K562 (cell line): ENCODE results near the gene RALGPS1. TPM values are rescaled to one million over a fixed set of nuclear protein-coding genes. Genes with fewer than 3 reads are reported as not detected.
A peak's percentile ranks its signal among the peaks of the same experiment; 100 is the strongest.

Experiments
- ATAC-seq: fragments of 200-7000 bp; cut with Tn5 transposase; 3 replicates; pipeline ENCODE4 v1.9.1; 2020; ENCODE audit warnings: moderate library complexity
- BruUV-seq: library from RNA; stranded (reverse); fragments of 400-500 nt; replicated peaks from 2 replicates; lab custom pipeline; 2021; lab: Mats Ljungman, UMichigan
- CTCF ChIA-PET: fragments of 300-600 bp; formaldehyde crosslinking; extraction: SDS; loops from one replicate; lab custom pipeline; 2021; ENCODE audit warnings: low intra/inter-chr PET ratio; lab: Yijun Ruan, JAX
- POLR2A ChIA-PET: fragments of 300-600, 350-650 bp; sonication (Branson Sonifier 250); formaldehyde crosslinking; extraction: SDS; loops from one replicate; lab custom pipeline; 2021; ENCODE audit warnings: antibody characterized with exemption, inconsistent platforms; lab: Yijun Ruan, JAX
- DNase-seq, 4 experiments: peaks; one replicate each; pipeline versions ENCODE4 v3.0.0 to v3.0.0-alpha.2; 2011 to 2018; ENCODE audit warnings: low spot score in 3 of 4, mixed read lengths in 3 of 4; ENCODE audit errors: extremely low read depth in 1 of 4
- FAIRE-seq: peaks from 2 replicates; lab custom pipeline; 2011; peaks lifted over from hg19 to GRCh38; lab: Jason Lieb, UNC
- H2AFZ ChIP-seq: 2 replicates; pipeline ENCODE4 v1.6.0; 2011; ENCODE audit warnings: low read depth, low read length, control low read depth, inconsistent platforms
- H3K27ac ChIP-seq: fragments of 200-600 bp; 3 replicates; pipeline ENCODE4 v1.8.0; 2011; ENCODE audit warnings: low read depth, mild to moderate bottlenecking, control low read depth, inconsistent platforms, low read length, moderate library complexity, mixed read lengths; ENCODE audit errors: extremely low read depth
- H3K27me3 ChIP-seq, 2 experiments: fragments of 300-600 bp in 1 of 2; 2 replicates in 1 of 2; 3 replicates in 1 of 2; pipeline versions ENCODE4 v1.6.0 to v1.8.0; 2011; ENCODE audit warnings: inconsistent platforms in 2 of 2, low read length in 2 of 2, mild to moderate bottlenecking in 1 of 2, mixed read lengths in 1 of 2, moderate library complexity in 1 of 2; ENCODE audit not compliant: control insufficient read depth in 2 of 2, insufficient read depth in 2 of 2
- H3K36me3 ChIP-seq: fragments of 300-600 bp; 3 replicates; pipeline ENCODE4 v1.8.0; 2011; ENCODE audit warnings: mild to moderate bottlenecking, low read length, inconsistent platforms; ENCODE audit not compliant: control insufficient read depth, insufficient read depth
- H3K4me1 ChIP-seq, 2 experiments: fragments of 200-600 bp in 1 of 2; replicated peaks in 1 of 2; 2 replicates in 1 of 2; 3 replicates in 1 of 2; pipeline versions ENCODE4 v1.5.1 to v1.8.0; 2011; ENCODE audit warnings: inconsistent platforms in 2 of 2, low read length in 2 of 2, mild to moderate bottlenecking in 1 of 2, mixed read lengths in 1 of 2, moderate library complexity in 1 of 2; ENCODE audit not compliant: control insufficient read depth in 2 of 2, insufficient read depth in 2 of 2
- H3K4me2 ChIP-seq: 2 replicates; pipeline ENCODE4 v1.6.1; 2011; ENCODE audit warnings: low read length, control low read depth, inconsistent platforms, mixed read lengths; ENCODE audit not compliant: insufficient read depth
- H3K4me3 ChIP-seq: fragments of 200-600 bp; sonication (generic), shearing (Covaris generic); 2 replicates; pipeline ENCODE4 v1.5.1; 2016; ENCODE audit warnings: control low read depth, inconsistent platforms
- H3K79me2 ChIP-seq: fragments of 200-600 bp; 3 replicates; pipeline ENCODE4 v1.8.0; 2011; ENCODE audit warnings: low read length, inconsistent platforms; ENCODE audit not compliant: control insufficient read depth, insufficient read depth
- H3K9ac ChIP-seq, 2 experiments: 2 replicates each; pipeline versions ENCODE4 v1.6.0 to v1.6.1; 2011; ENCODE audit warnings: low read depth in 2 of 2, low read length in 2 of 2, control low read depth in 1 of 2, inconsistent platforms in 1 of 2, mild to moderate bottlenecking in 1 of 2, mixed read lengths in 1 of 2; ENCODE audit not compliant: insufficient read depth in 1 of 2
- H3K9me1 ChIP-seq: one replicate; pipeline ENCODE4 v1.6.0; 2011; ENCODE audit warnings: inconsistent platforms, mild to moderate bottlenecking, low read length, moderate library complexity; ENCODE audit not compliant: control insufficient read depth, insufficient read depth
- H3K9me3 ChIP-seq: replicated peaks from 2 replicates; pipeline ENCODE4 v1.5.1; 2011; ENCODE audit warnings: low read depth, low read length, inconsistent platforms; ENCODE audit not compliant: control insufficient read depth, insufficient read depth
- H4K20me1 ChIP-seq: replicated peaks from 2 replicates; pipeline ENCODE4 v1.6.1; 2011; ENCODE audit warnings: low read length, inconsistent platforms, mixed read lengths; ENCODE audit not compliant: control insufficient read depth, insufficient read depth
- CSDE1 ChIP-seq, 2 experiments: fragments of 450-650 bp; IDR thresholded peaks; 2 replicates each; pipeline ENCODE4 v1.6.1; 2016; ENCODE audit warnings: mild to moderate bottlenecking in 1 of 2
- NFYB ChIP-seq: IDR thresholded peaks from 2 replicates; pipeline ENCODE4 v1.6.1; 2011; ENCODE audit warnings: mild to moderate bottlenecking, moderate library complexity; ENCODE audit not compliant: insufficient read length; ENCODE audit errors: extremely low read depth
- RAD21 ChIP-seq, 2 experiments: fragments of 250-450 bp in 1 of 2; fragments of 450-650 bp in 1 of 2; sonication (Bioruptor Pico) in 1 of 2; formaldehyde crosslinking in 1 of 2; IDR thresholded peaks in 1 of 2; conservative IDR thresholded peaks in 1 of 2; 2 replicates each; pipeline versions ENCODE4 v1.4.0 to v1.8.0; 2020 to 2022; ENCODE audit warnings: mild to moderate bottlenecking in 2 of 2, moderate library complexity in 1 of 2
- STAG1 ChIP-seq: sonication (generic); formaldehyde crosslinking; IDR thresholded peaks from 2 replicates; pipeline ENCODE4 v1.5.0; 2020; ENCODE audit warnings: missing genetic modification reagents, borderline replicate concordance
- ZNF23 ChIP-seq: fragments of 250-450 bp; sonication (Bioruptor Pico); IDR thresholded peaks from 2 replicates; pipeline ENCODE4 v1.4.0; 2020; ENCODE audit warnings: mild to moderate bottlenecking
- ZNF696 ChIP-seq: fragments of 250-450 bp; sonication (Bioruptor Pico); conservative IDR thresholded peaks from 2 replicates; pipeline ENCODE4 v1.4.0; 2020; ENCODE audit warnings: mild to moderate bottlenecking, moderate library complexity
- WGBS: fragments of 100-300 bp; shearing (Covaris generic); methylation state at CpG from one replicate; pipeline ENCODE4 v1.1.6; 2016; ENCODE audit warnings: low coverage, mixed read lengths; ENCODE audit not compliant: insufficient coverage; ENCODE audit errors: missing lambda C conversion rate; 5-methylcytosine and 5-hydroxymethylcytosine counted together
- in situ Hi-C: fragments of 300-500 bp; cut with MboI; formaldehyde crosslinking; loops from 4 replicates; pipeline ENCODE4 v1.15.0; 2018; ENCODE audit warnings: inconsistent platforms, mixed read lengths
- intact Hi-C: fragments of 100-400 bp; cut with micrococcal nuclease; formaldehyde crosslinking; loops from 2 replicates; pipeline ENCODE4 v1.14.2; 2022
- polyA plus RNA-seq, 8 experiments: library from polyadenylated mRNA; depleted of rRNA in 4 of 8; stranded (reverse) in 5 of 8; unstranded in 3 of 8; fragments of >200 nt; fragmentation: Nextera tagmentation in 2 of 8; fragmentation: Illumina TruSeq in 1 of 8; extraction: Ambion mirVana in 2 of 8; extraction: Trizol in 1 of 8; gene quantifications; 2 replicates each; pipeline versions ENCODE4 v1.2.1 to v1.2.3, GENCODE V29; 2011 to 2014; ENCODE audit warnings: inconsistent platforms in 1 of 8, missing spikeins in 1 of 8
- total RNA-seq, 7 experiments: library from RNA; depleted of rRNA in 6 of 7; stranded (reverse); fragments of >200 nt in 6 of 7; fragmentation: Illumina TruSeq in 2 of 7; extraction: Trizol in 2 of 7; gene quantifications; 2 replicates each; pipeline versions ENCODE4 v1.2.1 to v1.2.3, GENCODE V29; 2011 to 2021; ENCODE audit warnings: low replicate concordance in 1 of 7
- TF ChIP-seq, protein P1 (sequence below): sonication (generic); formaldehyde crosslinking; IDR thresholded peaks from 2 replicates; pipeline ENCODE4 v1.8.1; 2023; ENCODE audit warnings: mild to moderate bottlenecking, missing genetic modification reagents
- TF ChIP-seq, protein P2 (sequence below), 3 experiments: IDR thresholded peaks in 2 of 3; conservative IDR thresholded peaks in 1 of 3; 2 replicates each; pipeline ENCODE4 v1.5.1; 2011 to 2012; ENCODE audit warnings: low read length in 3 of 3, mild to moderate bottlenecking in 3 of 3, control low read depth in 2 of 3, improper control_type of control experiment in 1 of 3, inconsistent platforms in 1 of 3, low read depth in 1 of 3, mixed read lengths in 1 of 3, moderate library complexity in 1 of 3; ENCODE audit not compliant: insufficient read depth in 2 of 3

The RALGPS1 gene
- total and polyA plus RNA-seq, 9 of the 15 experiments (the other 6 are each of a cell fraction or from before 2014, with no cell fraction given), result 0.04 to 2.6 (median 1.5) TPM

DNA sequence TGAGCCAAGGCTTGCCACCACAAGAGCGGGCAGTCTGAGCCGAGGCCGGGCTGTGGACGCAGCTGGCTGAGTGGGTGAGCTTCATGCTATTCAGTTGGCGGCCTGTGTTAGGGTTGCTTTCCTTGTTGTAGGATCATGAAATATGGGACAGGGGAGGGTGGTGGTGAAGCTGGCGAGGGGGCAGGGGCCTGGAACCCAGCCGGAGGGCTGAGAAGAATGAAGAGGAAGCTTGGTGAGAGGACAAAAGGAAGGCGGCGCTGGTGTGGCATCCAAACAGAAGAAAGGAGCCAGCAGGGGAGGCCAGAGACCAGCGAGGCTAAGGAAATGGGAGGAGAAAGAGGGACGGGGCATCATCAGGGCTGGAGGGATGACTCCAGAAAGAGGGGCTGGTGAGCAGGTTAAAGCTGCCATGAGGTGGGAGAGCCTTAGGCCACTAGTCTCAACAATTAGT lies 18.3 kb downstream of the RALGPS1 start:
- 16% methylated on average over 11 of the region's 11 CpGs for WGBS
- FAIRE-seq, result no peak
- Histone ChIP-seq H3K4me2 (no peak overlapping the region), H4K20me1 (no peaks in the 10 kb centered on the region), H3K36me3 (no peaks in the 10 kb centered on the region), H3K4me3 (no peak overlapping the region), H3K9me1 (no peaks in the 10 kb centered on the region), H3K27me3 (peaks cover 16 to 31% of the 10 kb centered on the region in 2 experiments), H3K79me2 (no peaks in the 10 kb centered on the region), H3K9ac (no peak overlapping the region; a peak in 1 of 4 replicates), H2AFZ (no peak overlapping the region), H3K27ac (no peak overlapping the region), H3K4me1 (no peaks in the 10 kb centered on the region), H3K9me3 (no peaks in the 10 kb centered on the region)
- BruUV-seq, result no TSS peak
- intact Hi-C loops (no loop called here), in situ Hi-C loops (loop anchor here (25.0 kb wide), 1 partner anchor 979 kb away; the partner anchor contains the start of gene ST6GALNAC4)
- peak; percentile 39; the same call in 1 of the 3 replicates for ATAC-seq
- TF ChIP-seq, protein P1, sequence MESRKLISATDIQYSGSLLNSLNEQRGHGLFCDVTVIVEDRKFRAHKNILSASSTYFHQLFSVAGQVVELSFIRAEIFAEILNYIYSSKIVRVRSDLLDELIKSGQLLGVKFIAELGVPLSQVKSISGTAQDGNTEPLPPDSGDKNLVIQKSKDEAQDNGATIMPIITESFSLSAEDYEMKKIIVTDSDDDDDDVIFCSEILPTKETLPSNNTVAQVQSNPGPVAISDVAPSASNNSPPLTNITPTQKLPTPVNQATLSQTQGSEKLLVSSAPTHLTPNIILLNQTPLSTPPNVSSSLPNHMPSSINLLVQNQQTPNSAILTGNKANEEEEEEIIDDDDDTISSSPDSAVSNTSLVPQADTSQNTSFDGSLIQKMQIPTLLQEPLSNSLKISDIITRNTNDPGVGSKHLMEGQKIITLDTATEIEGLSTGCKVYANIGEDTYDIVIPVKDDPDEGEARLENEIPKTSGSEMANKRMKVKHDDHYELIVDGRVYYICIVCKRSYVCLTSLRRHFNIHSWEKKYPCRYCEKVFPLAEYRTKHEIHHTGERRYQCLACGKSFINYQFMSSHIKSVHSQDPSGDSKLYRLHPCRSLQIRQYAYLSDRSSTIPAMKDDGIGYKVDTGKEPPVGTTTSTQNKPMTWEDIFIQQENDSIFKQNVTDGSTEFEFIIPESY (CRISPR knock-in tag), result no peak
- no peak for TF ChIP-seq NFYB
- TF ChIP-seq, protein P2, sequence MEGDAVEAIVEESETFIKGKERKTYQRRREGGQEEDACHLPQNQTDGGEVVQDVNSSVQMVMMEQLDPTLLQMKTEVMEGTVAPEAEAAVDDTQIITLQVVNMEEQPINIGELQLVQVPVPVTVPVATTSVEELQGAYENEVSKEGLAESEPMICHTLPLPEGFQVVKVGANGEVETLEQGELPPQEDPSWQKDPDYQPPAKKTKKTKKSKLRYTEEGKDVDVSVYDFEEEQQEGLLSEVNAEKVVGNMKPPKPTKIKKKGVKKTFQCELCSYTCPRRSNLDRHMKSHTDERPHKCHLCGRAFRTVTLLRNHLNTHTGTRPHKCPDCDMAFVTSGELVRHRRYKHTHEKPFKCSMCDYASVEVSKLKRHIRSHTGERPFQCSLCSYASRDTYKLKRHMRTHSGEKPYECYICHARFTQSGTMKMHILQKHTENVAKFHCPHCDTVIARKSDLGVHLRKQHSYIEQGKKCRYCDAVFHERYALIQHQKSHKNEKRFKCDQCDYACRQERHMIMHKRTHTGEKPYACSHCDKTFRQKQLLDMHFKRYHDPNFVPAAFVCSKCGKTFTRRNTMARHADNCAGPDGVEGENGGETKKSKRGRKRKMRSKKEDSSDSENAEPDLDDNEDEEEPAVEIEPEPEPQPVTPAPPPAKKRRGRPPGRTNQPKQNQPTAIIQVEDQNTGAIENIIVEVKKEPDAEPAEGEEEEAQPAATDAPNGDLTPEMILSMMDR (IDR thresholded peaks at IDR 0.05 in 2 of 3, conservative IDR thresholded peaks at IDR 0.05 in 1 of 3; ENCODE audit: insufficient read depth in 2 of 3, low read depth in 1 of 3, low read length in 3 of 3), result peak; percentile 22 to 71 (median 49); a peak in 4 of 6 replicates
- TF ChIP-seq ZNF23 (CRISPR knock-in tag), result no peak
- TF ChIP-seq RAD21 (CRISPR knock-in tag; conservative IDR thresholded peaks at IDR 0.05 in 1 of 2, IDR thresholded peaks at IDR 0.05 in 1 of 2), result peak in 1 of 2 experiments; percentile 18; a peak in 1 of 4 replicates
- no peak for TF ChIP-seq CSDE1 (IDR thresholded peaks at IDR 0.05)
- TF ChIP-seq ZNF696, result no peak
- TF ChIP-seq STAG1 (CRISPR knock-in tag), result no peak
- TF ChIP-seq, all 486 proteins: peak for 2
- DNase-seq, result no peak
- ChIA-PET POLR2A (interaction anchor here (1.0 kb wide), 1 partner anchor 74 kb away, joined by 3 read pairs; no protein-coding TSS in a partner anchor), CTCF (interaction anchor here (0.7 kb wide), 1 partner anchor 266 kb away, joined by 5 read pairs; no protein-coding TSS in a partner anchor)
